NCI-H524 treated with DMSO at 0.1 percent for 48 hours (cell line): ENCODE data around the gene RASAL1.
"Not testable (repeated sequence)": the region's sequence is repeated elsewhere in the genome, so short reads cannot be mapped to it uniquely, and the experiment has no call there.

Experiments used
- DNase-seq: peaks from one replicate; lab custom pipeline; 2025; lab: John Stamatoyannopoulos, UW

The RASAL1 gene

DNA sequence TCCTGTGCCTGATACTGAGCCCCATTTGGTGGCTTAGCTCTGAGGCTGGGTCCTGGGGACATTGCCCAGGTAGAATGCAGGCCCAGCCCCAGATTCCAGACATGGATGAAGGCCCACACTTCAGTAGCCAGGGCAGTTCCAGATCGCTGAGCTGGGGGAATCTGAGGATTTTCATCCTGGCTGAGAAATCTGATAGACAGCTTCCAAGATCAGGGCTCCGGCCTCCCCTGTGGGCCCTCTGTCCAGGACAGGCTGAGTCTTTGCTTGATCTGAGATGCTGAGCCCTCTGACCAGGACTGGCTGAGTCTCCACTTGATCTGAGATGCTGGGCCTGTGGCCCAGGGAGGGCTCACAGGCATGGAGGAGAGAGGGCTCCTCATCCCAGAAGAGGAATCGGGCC, 3.3 kb upstream of the RASAL1 start:
- no peak for DNase-seq

DNA sequence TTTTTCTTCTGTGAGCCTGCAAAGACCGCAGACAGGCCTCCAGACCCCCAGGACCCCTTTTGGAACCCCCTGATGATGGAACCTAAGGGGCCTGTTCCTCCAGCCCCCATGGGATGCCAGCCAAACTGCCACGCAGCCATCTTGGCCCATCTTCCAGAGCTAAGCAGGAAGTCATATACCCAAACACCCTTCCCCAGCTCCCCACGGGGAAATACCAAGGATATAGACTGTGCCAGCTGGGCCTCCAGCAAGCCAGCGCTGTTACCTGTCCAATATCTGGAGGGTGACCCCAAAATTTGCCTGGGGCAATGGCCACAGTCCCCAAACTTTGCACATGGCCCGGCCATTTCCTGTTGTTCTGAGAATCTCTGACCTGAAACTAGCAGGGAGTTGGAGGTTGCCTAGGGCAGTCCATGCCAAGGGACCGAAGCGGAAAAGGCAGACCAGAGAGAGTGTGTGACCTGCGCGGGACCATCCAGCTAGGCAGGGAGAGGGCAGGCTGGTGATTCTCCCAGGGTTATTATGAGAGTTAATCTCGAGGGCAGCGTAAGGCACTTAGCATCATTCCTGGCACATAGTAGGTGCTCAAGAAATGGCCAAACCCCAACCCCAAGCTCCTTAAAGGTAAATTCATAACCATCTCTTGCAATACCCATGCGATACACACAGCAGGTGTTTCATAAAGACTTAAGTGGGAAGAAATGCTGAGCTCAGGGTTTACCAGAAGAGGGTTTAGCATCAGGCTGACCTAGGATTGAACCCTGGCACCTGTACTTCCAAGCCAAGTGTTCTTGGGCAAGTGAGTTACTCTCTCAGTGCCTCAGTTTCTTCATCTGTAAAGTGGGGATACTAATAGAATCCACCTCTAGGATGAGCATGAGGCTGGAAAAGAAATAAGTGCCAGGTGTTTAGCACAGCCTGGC, 2.6 kb upstream of the RASAL1 start:
- DNase-seq, result no peak

DNA sequence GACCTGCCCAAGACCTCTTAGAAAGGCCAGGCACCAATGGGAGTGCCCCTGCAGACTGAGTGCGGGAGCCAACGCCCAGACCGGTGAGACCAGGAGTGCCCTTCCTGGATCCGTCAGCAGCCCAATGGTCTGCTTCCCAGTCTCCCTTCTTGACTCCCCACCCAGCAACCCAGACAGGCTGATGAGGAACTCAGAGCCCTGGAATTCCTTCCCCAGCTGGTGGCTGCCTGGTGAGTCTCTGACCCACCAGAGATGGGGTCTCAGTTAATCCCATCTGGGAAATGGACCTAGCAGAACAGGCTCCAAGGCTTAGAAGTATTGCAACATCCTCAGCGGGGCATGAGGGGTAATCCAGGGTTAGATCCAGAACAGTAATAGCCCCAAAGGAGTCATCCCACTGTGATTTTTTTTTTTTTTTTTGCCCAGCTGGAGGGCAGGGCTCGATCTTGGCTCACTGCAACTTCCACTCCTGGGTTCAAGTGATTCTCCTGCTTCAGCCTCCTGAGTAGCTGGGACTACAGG, 1.5 kb upstream of the RASAL1 start:
- no peak for DNase-seq

DNA sequence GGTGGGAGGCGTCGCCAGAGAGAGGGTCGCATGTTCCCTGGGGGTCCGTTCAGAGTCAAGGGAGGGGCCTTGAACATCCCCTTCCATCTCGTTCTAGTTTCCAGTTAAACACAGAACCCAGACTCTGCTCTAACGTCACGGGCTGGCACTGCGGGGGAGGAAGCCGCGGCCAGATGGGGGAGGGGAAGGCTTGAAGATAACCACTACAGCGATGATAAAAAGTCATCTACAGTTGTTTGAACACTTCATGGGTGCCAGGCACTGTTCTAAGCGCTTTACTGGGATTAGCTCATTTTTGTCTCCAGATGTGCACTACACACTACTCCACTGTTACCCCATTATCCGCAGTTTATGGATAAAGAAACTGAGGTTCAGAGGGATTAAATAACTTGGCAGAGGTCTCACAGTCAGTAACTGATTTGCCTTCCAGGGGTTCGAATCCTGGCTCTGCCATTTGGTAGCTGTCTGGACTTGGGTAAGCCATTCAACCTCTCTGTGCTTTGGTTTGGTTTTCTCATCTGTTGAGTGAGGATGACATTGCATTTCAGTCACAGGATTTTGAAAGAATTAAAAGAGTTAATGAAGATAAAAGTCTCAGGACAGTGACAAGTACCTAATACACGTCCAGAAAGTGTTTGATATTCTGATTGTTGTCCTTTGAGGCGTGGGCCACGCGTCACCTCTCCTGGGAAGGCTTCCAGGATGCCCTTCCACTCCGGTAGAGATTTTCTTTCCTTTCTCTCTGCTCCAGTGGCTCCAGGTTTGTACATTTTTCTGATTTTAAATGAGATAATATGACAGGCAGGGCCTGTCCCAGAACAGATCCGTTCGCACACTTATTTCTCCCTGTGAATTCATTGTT, 798 bp upstream of the RASAL1 start:
- DNase-seq, result no peak

GRCh38 chr12:113134521-113134951, 1.0 kb downstream of the RASAL1 start:
- DNase-seq, result no peak

GRCh38 chr12:113134071-113134470, 1.5 kb downstream of the RASAL1 start:
- DNase-seq, result no peak

DNA sequence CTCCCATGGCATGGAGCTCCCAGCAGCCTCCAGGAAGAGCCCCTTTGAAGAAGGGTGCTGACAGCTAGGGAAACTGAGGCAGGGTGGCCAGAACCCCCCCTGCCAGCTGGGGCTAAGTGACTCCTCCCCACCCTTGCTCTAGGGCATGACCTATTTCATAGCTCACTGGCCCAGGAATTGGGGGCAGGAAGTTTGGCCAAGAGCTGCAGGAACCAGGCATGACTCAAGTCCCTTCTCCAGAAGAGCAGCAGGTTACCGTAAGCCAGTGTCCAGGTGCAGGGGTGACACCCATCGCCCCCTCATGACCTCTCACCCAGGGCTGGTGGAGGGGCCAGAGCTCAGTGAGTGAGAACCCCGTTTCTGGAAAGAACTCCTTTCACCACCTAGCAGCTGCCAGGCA, 1.9 kb downstream of the RASAL1 start:
- DNase-seq, result no peak

DNA sequence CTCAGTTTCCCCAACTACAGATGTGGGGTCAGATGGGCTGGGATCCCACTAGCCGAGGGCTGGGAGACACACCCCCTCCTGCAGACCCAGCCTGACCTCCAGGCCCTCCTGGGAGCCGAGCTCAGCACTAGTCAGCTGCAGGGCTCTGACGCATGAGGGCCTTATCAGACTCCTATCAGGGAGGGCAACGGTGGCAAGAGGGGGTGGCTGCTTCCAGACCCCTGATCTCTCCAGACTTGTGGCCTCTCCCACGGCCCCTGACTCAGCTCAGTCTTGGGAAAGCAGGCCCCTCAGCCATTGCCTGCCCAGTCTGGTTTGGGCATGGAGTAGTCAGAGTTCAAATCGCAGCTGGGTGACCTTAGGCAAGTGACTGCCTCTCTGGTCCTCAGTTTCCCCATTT, 2.5 kb downstream of the RASAL1 start:
- DNase-seq, result no peak

- no peak for DNase-seq
Observed at GRCh38 chr12:113131556-113131955, 4.0 kb downstream of the RASAL1 start.

DNA sequence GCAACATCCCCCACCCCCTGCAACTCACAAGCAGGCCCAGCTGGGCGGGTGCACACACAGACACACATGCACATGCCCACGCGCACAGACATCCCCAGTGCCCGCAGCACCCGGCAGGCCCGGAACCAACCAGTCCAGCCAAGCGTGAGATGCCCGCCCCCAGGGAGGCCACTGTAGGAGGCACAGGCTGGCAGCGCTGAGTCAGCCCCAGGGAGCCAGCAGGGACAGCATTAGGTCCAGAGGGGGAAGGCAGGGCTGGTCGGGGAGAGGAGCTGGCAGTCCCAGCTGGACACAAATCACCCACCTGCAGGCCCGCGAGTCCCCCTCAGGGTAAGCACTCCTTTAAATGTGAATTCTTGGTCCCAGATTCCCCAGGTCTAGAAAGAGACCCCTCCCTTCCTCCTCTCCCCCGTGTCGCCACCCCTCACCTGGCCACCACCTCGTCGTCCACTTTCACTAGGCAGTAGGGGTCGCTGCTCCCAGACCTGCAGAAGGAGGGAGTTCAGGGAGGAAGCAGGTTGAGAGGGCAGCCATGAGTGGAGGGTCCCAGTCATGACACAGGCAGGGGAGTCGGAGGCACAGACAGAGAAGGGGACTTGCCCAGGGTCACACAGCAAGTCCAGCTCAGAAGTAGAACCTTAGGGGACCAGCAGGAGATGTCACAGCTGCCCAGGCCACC, 5.0 kb downstream of the RASAL1 start:
- no peak for DNase-seq

DNA sequence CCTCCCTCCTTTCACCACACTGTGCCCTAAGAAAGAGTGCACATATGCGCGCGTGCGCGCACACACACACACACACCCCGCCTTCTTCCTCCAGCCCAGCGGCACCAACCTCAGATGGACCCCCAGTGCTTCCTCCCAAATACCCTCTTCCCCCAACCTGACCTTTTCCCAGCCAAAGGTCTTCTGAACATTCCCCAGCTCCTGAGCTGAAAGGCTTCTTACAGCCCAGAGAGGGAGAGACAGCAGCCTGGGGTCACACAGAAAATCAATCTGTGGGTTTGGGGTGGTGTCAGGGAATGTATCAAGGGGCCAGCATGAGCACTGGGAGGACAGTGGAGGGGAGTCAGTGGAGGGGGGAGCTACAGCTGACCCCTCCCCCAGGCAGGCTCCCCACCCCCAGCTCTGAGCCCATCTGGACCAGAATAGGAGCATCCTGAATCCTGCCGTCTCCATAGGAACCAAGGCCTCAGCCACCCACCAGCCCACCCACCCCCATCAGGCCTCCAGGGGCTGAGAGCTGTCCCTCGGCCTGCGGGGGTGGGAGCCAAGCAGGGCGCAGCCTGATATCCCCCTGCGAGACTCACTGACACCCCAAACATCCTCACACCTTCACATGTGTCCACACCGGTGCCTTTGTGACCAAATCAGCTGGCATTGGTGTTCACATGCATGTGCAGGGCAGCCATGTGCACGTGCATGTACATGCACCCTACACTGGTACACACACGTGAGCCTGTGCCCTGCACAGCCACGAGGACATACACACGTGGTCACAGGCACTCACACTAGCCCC, 5.7 kb downstream of the RASAL1 start:
- no peak for DNase-seq

- no peak for DNase-seq
Observed at GRCh38 chr12:113128802-113129663, 6.5 kb downstream of the RASAL1 start.

DNA sequence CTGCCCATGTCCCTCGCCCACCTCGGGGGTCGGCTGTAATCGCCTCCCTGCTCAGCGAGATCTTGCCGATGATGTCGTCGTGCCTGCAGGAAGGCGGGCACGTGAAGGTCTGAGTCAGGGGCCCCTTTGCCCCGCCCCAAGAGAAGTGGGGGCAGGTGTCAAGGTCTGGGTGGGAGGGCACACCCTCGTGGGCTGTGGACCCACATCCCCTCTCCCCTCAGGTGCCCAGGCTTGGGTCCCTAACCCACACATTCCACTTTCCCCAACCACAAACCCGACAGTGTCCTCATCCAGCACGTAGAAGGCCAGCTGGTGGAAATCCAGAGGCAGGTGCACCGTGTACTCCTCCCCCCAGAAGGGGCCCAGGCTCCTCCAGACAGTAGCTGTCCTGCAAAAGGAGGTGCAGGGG, 7.8 kb downstream of the RASAL1 start:
- no peak for DNase-seq

DNA sequence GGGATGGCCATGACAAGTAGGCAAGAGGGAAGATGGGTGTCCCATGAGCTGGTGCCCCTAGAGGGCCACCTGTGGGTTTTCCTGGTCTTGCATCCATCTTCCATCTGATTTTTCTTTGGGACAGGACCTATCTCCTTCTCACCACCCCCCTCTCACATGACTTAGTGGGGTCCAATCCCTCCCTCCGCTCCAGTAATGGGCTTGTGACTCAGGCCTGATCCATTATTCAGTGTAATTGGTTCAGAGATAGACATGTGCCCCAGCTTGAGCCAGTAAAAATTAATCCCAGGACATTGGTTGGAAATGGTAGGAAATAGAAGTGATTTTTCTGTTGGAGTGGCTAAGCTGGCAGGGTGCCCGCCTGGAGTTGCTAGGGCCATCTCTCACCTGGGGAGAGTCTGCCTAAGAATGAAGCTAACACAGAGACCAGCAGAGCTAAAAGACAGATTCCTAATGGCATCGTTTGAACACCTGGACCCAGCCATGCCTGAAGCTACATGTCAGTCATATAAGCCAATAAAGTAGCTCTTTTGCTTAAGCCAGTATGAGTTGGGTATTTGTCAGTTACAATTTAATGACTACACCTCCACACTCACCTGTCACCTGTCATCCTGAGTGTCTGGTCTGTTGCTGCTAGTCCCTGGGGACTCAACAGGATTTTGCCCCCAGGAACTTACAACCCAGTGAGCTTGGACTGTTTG, 14.7 kb downstream of the RASAL1 start:
- no peak for DNase-seq

DNA sequence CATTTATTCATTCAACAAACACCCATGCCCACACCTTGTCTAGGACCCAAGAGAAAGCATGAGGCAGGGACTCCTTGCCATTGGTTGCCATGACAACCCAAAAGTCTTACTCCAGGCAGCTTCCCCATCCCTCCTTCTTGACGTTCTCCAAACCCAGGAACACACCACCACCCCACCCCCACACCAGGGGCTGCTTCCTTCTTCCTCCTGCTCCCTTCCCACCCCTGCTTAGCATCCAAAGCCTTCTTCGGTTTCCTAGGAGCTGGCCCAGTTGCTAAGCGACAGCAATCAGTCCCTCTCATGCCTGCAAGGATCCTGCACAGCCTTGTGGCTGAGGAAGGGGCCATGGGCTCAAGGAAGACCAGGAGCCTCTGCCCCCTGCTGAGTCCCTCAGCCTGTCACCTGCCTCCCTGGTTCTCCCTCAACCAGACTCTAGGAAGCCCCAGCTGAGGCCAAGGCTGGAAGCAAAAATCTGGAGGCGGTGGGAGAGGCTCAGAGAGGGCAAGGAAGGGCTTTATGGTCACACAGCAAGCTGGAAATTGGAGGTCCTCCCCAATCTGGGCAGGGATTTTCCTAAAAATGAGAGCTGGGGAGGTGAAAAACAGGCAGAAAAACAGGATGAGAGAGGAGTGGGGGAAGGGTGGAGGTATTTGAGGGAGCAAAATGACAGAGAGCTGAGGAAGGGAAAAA, 15.4 kb downstream of the RASAL1 start:
- DNase-seq, result no peak

DNA sequence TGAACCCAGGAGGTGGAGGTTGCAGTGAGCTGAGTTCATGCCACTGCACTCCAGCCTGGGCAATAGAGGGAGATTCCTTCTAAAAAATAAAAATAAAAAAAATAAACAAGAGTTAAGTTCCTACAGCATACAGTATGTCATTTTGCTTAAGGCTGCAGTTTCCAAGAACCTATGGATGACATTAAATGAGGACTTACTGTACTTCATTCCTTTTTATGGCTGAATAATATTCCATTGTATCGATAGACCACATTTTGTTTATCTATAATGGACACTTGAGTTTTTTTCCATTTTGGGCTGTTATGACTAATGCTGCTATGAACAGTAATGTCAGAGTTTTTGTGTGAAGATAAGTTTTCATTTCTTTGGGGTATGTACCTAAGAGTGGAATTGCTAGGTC, 17.4 kb downstream of the RASAL1 start:
- DNase-seq, result no peak

- not testable (repeated sequence) for DNase-seq
Observed at GRCh38 chr12:113117684-113118083, 17.9 kb downstream of the RASAL1 start.

- DNase-seq, result no peak
Observed at GRCh38 chr12:113116875-113117274, 18.7 kb downstream of the RASAL1 start.

DNA sequence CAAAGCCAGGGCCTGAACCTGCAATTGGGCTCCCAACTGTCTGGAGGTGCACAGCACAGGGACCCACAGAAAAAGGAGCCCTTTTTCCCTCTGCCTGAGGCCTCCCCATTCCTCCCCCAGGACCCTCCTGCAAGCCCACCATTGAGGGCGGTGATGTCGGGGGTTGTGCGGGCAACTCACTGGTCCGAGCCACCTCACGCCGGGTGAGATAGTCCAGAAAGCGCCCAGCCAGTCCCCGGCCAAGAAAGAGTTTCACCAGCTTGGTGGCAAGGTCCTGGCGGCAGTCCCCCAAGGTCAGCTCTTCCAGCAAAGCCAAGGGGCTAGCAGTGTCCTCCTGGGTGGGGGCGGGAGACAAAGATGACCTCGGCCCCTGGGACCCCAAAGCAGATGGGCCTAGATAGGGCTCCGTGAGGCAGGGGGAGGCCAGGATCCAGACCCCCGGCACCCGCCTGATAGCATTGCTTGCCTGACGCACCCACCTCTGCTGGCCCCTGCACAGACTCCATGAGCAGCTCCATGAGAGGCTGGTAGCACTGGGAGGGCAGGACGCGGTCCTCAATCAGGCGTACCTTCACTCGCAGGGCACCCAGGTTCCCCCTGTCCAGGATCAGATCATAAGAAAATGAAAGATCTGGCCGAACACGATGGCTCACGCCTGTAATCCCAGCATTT, 20.0 kb downstream of the RASAL1 start:
- no peak for DNase-seq
